ENCODE data around the gene NFATC4. TPM values are rescaled to one million over a fixed set of nuclear protein-coding genes. Genes with fewer than 3 reads are reported as not detected.

The NFATC4 gene
- total RNA-seq, 1 donor from 2014 or later = 130 TPM

DNA sequence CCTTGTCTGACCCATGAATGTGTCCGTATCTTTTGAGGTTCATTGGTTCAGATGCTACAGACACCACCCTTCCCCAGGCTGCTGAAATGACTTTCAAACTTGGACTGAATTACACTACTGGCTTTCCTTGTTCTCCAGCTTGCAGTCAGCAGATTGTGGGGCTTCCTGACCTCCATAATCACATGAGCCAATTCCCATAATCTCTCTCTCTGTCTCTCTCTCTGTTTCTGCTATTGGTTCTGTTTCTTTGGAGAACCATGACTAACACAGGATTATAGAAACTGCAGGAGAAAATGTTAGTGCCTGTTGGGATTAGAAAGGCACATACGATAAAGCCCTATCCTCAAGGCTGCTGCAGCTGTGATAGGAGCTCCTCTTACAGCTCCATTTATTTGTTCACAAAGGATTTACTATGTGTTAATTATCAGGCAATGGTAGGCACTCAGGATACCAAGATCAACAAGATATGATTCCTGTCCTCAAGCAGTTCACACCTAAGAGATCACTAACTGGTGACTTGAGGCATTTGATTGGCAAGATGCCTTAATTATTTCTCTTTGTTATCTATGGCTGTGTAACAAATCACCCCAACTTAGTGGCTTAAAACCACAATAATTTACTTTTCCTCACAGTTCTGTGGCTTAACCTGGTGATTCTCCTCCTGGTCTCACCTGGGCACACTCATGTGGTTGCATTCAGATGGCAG lies 20.6 kb downstream of the NFATC4 start:
- Mint-ChIP-seq H3K4me3 (no peak overlapping the region), H3K27ac (peak overlapping the region; percentile 43), H3K9me3 (peaks cover 5% of the 10 kb centered on the region), H3K36me3 (no peaks in the 10 kb centered on the region), H3K27me3 (no peaks in the 10 kb centered on the region), H3K4me1 (ENCODE audit: unreplicated experiment) (peaks cover 29% of the 10 kb centered on the region)
- no peak for DNase-seq (ENCODE audit: extremely low spot score, unreplicated experiment)
- TF ChIP-seq CTCF (conservative IDR thresholded peaks at IDR 0.05) = no peak

DNA sequence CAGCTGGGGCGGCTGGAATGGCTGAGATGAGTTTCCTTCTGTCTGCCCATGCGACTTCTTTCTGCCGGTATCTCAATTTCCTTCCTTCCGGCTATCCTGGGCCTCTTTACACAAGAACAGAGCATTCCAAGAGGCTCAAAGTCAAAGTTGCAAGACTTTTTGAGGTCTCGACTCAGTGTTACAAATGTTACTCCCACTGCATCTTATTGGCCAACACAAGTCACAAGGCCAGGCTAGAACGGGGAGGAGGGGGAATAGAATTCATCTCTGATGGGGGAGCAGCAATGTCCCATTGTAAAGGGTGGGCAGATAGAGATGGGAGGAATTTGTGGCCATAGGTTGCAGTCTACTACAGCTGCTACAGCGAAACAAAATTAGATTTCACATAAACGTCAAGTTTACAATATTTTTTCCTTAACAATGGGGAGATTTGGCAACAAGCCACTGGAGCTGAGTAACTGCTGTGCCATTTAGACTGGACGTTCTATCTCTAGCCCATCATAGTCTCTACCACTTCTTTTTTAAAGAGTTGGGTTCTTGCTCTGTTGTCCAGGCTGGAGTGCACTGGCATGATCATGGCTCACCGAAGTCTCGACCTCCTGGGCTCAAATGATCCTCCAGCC lies 21.4 kb downstream of the NFATC4 start:
- TF ChIP-seq CTCF (conservative IDR thresholded peaks at IDR 0.05) = no peak
- Mint-ChIP-seq H3K27ac (peak overlapping the region; percentile 43), H3K4me3 (no peak overlapping the region), H3K27me3 (no peaks in the 10 kb centered on the region), H3K4me1 (ENCODE audit: unreplicated experiment) (peaks cover 36% of the 10 kb centered on the region), H3K36me3 (no peaks in the 10 kb centered on the region), H3K9me3 (peaks cover 5% of the 10 kb centered on the region)
- DNase-seq (ENCODE audit: extremely low spot score, unreplicated experiment) = no peak

GRCh38 chr14:24390701-24391468 lies 22.9 kb downstream of the NFATC4 start:
- peaks cover 40% of the 10 kb centered on the region for H3K4me1 Mint-ChIP-seq (ENCODE audit: unreplicated experiment)
- no peak overlapping the region for H3K4me3 Mint-ChIP-seq

DNA sequence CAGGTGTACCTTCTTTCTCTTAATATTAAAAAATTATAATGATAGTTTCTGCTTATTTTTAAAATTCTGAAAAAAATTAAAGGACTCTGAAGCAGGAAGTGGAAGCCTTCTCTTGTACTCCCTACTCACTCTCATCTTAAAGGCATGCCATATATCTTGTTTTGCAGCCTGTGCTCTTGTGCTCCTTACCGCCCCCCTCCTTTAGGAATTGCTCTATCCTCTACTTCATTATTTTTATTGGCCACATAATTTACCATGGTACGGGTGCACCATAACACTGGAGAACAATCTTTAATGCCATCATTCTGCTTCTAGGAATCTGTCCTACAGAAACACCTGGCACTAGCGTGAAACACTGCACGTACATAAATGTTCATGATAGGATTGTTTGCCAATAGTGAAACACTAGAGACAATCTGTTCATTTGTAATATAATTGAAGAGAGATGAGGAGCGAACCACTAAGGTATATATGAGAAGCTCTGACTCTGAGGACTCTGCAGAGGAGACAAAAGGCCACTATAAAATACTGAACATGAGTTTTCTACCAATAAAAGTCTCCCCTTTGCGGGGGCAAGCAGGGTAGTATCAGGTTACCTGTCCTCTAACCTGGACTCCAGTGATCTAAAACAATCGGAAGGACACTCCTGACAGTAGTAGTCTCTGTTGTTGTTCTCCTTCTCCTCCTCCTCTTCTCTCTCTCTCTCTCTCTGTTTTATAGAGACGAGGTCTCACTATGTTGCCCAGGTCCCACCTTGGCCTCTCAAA lies 24.5 kb downstream of the NFATC4 start:
- no peak for DNase-seq (ENCODE audit: extremely low spot score, unreplicated experiment)
- peak overlapping the region; percentile 56 for H3K4me3 Mint-ChIP-seq

More at GRCh38 chr14:24390701-24391468, 22.9 kb downstream of the NFATC4 start:
- Mint-ChIP-seq H3K27ac (peak overlapping the region; percentile 76), H3K36me3 (no peaks in the 10 kb centered on the region), H3K27me3 (no peaks in the 10 kb centered on the region), H3K9me3 (peaks cover 5% of the 10 kb centered on the region)
- DNase-seq (ENCODE audit: extremely low spot score, unreplicated experiment) = no peak
- TF ChIP-seq CTCF (conservative IDR thresholded peaks at IDR 0.05) = no peak

More for the DNA sequence above, 24.5 kb downstream of the NFATC4 start:
- Mint-ChIP-seq H3K36me3 (no peaks in the 10 kb centered on the region), H3K9me3 (peaks cover 5% of the 10 kb centered on the region), H3K4me1 (ENCODE audit: unreplicated experiment) (peaks cover 56% of the 10 kb centered on the region), H3K27me3 (no peaks in the 10 kb centered on the region), H3K27ac (peak overlapping the region; percentile 76)
- no peak for TF ChIP-seq CTCF (conservative IDR thresholded peaks at IDR 0.05)

Data from type B pancreatic cell (in vitro differentiated cells).